Sigmoid colon (tissue), 4 donors: ENCODE measurements around the gene TCF23.

ENCODE experiments used
- POLR2AphosphoS5 ChIP-seq, 4 donors: sonication (generic); formaldehyde crosslinking; IDR thresholded peaks; one replicate each; pipeline ENCODE4 v1.6.1; 2017; ENCODE audit warnings: antibody characterized with exemption in 4 of 4
- TF ChIP-seq, protein P1 (sequence below), 4 experiments: fragments of 450-650 bp in 3 of 4; fragments of 200-600 bp in 1 of 4; IDR thresholded peaks; one replicate each; pipeline ENCODE4 v1.5.1; 2016 to 2019; ENCODE audit warnings: antibody characterized with exemption in 4 of 4, mild to moderate bottlenecking in 3 of 4, moderate library complexity in 2 of 4

DNA sequence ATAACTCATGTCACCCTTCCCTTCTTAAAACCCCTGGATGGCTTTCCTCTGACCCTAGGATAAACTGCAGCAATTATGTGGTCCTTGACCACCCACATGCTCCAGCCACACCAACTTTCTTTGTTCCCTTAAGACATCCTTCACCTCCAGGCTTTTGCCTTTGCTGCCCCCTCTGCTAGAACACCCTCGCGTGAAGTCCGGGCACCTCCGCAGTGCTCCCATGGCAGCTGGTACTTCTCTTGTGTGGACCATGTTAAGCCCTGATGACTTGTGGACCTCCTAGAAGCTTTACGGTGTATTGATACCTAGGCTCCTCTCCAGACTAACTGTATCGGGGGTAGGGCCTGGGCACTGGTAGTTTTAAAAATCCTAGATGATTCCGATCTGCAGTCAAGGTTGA lies 26.0 kb upstream of the TCF23 start:
- TF ChIP-seq, protein P1, sequence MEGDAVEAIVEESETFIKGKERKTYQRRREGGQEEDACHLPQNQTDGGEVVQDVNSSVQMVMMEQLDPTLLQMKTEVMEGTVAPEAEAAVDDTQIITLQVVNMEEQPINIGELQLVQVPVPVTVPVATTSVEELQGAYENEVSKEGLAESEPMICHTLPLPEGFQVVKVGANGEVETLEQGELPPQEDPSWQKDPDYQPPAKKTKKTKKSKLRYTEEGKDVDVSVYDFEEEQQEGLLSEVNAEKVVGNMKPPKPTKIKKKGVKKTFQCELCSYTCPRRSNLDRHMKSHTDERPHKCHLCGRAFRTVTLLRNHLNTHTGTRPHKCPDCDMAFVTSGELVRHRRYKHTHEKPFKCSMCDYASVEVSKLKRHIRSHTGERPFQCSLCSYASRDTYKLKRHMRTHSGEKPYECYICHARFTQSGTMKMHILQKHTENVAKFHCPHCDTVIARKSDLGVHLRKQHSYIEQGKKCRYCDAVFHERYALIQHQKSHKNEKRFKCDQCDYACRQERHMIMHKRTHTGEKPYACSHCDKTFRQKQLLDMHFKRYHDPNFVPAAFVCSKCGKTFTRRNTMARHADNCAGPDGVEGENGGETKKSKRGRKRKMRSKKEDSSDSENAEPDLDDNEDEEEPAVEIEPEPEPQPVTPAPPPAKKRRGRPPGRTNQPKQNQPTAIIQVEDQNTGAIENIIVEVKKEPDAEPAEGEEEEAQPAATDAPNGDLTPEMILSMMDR (IDR thresholded peaks at IDR 0.05): no peak
- no peak for TF ChIP-seq POLR2AphosphoS5 (IDR thresholded peaks at IDR 0.05)
